KOPT-K1 (cell line): Measurements from ENCODE around the gene ATG2B.

Source experiments
- H3K27ac ChIP-seq: fragments of 200-600 bp; sonication (generic); 2 replicates; pipeline ENCODE4 v1.5.1; 2016; ENCODE audit warnings: antibody characterized with exemption, mild to moderate bottlenecking, low read depth, low read length; ENCODE audit not compliant: poor library complexity, severe bottlenecking
- H3K36me3 ChIP-seq: fragments of 200-600 bp; sonication (generic); 2 replicates; pipeline ENCODE4 v1.5.1; 2017; ENCODE audit warnings: antibody characterized with exemption, mild to moderate bottlenecking, low read length, moderate library complexity; ENCODE audit not compliant: insufficient read depth
- H3K9me3 ChIP-seq: fragments of 200-600 bp; sonication (generic); 2 replicates; pipeline ENCODE4 v1.5.1; 2017; ENCODE audit warnings: antibody characterized with exemption, low read length, mild to moderate bottlenecking; ENCODE audit not compliant: insufficient read depth, poor library complexity, severe bottlenecking

Gene ATG2B

DNA sequence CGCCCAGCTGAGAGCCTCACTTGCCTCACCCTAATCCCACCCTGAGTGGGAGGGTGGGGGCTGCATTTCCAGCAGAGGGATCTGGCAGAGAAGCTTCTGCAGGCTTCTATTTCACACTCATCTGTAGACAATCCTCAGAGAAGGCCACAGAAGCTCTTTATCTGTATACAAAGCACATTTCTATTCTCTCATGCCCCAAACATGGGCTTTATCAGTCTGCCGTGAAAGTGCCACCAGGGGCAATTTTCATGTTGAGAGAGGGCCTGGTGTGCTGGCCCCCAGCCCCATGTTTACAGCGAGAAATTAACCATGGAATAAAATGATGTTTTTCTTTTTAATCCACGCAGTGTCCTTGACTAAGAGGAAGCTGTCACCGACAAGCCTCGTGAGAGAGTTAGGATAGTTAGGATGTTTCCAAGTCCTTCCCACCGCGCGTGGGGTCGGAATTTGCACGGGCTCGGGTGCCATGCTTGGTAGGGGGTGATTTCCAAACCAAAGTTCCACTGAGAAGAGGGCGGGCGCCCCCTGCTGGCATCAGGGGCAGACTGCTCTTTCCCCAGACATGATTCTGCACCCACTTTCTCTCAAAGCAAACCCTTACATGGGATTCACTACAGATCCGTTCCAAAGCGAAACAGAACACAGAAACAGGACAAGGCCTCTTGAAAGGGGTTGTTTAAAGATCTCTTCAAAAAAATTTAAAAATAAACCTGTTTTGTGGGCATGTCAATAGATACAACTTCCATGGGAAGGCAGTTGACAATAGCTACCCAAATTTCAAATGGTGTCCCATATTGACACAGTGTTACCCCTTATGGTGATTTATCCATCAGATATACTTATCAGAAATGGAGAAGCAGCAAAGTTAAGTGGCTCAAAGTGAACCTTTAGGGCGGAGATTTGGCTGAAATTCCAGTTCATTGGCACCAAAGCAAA lies 87.7 kb downstream of the ATG2B start:
- no peak overlapping the region for H3K27ac ChIP-seq
- no peaks in the 10 kb centered on the region for H3K36me3 ChIP-seq
- peaks cover 12% of the 10 kb centered on the region for H3K9me3 ChIP-seq

DNA sequence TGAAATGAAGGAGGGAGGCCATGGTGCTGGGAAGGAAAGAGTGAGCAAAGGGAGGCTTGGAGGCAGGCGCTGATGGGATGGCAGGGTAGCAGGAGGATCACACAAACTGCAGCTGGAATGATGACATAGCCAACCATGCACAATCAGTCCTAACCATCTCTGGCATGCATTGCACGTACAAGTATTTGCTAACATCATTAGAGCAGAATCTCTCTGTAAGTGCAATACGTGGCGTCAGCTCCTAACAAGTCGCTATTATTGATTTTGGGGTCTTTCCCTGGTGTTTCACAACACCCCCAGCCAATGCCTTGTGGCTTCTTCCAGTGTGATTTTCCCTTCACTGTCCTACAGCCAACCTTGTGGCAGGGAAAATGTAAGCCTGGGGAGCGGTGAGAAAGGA lies 88.6 kb downstream of the ATG2B start:
- Histone ChIP-seq H3K27ac (no peak overlapping the region), H3K36me3 (no peaks in the 10 kb centered on the region), H3K9me3 (peaks cover 12% of the 10 kb centered on the region)

DNA sequence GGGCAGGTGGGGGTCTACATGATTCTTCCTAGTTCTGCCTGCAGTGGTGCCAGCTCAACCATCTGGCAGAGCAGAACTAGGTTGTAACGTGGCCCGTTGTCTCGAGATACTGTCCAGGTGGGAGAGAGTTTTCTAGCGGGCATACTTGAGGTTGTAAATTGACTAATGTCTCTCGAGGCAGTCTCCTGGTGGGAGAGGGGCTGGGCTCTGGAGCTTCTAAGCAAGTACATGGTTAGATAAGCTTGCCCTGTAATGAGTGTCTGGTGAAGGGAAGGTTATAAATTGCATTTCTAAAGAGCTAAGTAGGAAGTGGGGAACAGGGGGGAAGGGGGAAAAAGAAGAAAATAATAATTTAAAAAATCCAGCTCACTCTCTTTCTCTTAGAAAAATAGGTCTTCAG lies 89.0 kb downstream of the ATG2B start:
- Histone ChIP-seq H3K36me3 (no peaks in the 10 kb centered on the region), H3K9me3 (peaks cover 12% of the 10 kb centered on the region), H3K27ac (no peak overlapping the region)

- H3K27ac ChIP-seq: no peak overlapping the region
Measured at GRCh38 chr14:96273629-96274028, 89.5 kb downstream of the ATG2B start.

GRCh38 chr14:96272777-96273473 lies 90.2 kb downstream of the ATG2B start:
- Histone ChIP-seq H3K9me3 (peaks cover 4% of the 10 kb centered on the region), H3K27ac (no peak overlapping the region), H3K36me3 (no peaks in the 10 kb centered on the region)

More at GRCh38 chr14:96273629-96274028, 89.5 kb downstream of the ATG2B start:
- Histone ChIP-seq H3K9me3 (peaks cover 11% of the 10 kb centered on the region), H3K36me3 (no peaks in the 10 kb centered on the region)

DNA sequence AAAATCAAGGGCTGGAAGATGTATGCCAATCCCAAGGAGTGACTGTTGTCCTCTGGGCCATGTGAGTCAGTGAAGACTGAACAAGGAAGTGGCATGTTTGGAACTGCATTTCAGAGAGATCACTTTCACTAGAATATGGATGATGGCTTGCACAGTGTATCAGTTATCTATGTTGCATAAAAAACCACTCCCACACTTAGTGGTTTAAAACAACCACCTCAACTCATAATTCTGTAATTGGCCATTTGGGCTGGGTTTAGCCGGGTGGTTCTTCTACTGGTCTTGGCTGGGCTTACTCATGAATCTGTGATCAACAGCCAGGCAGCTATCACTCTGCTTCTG lies 91.7 kb downstream of the ATG2B start:
- H3K9me3 ChIP-seq: no peaks in the 10 kb centered on the region
- no peak overlapping the region for H3K27ac ChIP-seq
- no peaks in the 10 kb centered on the region for H3K36me3 ChIP-seq

- H3K36me3 ChIP-seq: no peaks in the 10 kb centered on the region
- no peaks in the 10 kb centered on the region for H3K9me3 ChIP-seq
- H3K27ac ChIP-seq: no peak overlapping the region
Measured at GRCh38 chr14:96270565-96271420, 92.3 kb downstream of the ATG2B start.

DNA sequence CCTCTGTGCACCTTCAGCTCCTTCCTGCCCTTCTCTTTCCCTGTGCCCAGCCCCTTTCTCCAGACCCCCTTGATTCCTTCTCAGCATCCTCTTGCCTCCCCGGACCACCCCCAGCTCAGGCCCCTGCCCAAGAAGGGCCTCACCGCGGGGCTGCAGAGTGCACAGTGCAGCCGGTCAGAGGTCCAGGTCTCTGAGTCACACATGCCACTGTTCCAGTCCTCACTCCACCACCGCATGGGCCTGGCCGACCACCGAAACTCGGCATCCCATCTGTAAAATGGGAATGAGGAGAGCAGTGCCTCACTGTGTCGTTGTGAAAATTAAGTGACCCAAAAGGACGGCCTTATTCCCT lies 93.8 kb downstream of the ATG2B start:
- Histone ChIP-seq H3K9me3 (no peaks in the 10 kb centered on the region), H3K36me3 (no peaks in the 10 kb centered on the region), H3K27ac (no peak overlapping the region)

DNA sequence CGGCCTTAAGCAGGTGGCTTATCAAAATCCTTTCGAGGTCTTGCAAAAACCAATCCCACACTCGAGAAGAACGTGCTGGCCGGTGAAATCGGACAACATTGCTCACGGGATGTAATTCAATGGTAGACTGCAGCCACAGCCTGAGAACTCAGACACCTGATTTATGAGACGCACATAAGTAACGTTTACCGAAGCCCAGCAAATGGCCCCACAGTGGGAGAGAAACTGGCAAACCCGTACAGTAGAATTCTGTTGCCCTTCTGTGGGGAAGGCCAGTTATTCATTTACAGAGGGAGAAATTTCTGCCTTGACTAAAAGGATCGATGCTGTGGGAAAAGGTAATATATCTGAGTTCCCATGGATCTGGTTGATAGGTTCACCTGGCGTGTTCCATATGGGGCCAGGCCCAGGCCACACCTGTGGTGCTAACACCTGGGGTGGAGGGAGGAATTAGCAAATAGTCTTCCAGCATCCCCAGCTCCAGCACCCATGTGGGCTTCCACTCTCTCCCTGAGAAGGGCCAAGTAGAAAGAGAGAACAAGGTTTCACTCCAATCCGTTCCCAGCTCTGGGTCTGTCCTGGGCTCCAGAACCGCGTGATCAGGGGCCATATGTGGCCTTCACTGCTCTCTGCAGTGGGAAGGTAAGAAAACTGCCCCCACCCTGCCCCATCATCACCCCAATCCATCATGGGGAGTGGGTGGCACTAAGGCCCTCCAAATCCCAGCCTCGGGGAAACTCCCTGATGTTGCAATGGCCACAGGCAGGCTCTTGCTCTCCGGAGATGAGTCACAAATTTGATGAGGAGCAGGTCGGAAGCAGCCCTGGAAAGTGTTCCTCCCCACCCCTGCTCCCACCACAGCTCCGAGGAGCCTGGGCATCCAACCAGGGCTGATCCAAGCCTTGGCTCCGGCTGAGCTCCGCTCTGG lies 94.4 kb downstream of the ATG2B start:
- Histone ChIP-seq H3K9me3 (no peaks in the 10 kb centered on the region), H3K27ac (no peak overlapping the region), H3K36me3 (no peaks in the 10 kb centered on the region)

DNA sequence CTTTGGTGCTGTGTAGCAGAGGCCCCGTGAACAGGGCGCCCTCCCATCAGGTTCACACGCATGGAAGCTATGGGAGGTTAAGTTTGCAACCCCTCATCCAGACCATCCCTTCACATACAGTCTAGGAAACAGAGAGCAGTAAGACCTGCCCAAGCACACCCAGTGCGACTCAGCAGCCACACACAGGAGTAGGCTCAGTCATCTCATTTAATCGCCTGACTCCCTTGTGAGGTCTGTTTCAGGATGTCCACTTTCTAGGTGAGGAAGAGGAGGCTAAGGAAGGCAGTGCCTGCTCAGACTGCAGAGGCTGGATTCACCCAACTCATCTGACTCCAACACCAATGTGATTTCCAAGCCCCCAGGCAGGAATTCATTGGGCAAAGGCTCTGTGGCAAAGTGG lies 95.2 kb downstream of the ATG2B start:
- no peaks in the 10 kb centered on the region for H3K36me3 ChIP-seq
- no peaks in the 10 kb centered on the region for H3K9me3 ChIP-seq
- H3K27ac ChIP-seq: no peak overlapping the region

DNA sequence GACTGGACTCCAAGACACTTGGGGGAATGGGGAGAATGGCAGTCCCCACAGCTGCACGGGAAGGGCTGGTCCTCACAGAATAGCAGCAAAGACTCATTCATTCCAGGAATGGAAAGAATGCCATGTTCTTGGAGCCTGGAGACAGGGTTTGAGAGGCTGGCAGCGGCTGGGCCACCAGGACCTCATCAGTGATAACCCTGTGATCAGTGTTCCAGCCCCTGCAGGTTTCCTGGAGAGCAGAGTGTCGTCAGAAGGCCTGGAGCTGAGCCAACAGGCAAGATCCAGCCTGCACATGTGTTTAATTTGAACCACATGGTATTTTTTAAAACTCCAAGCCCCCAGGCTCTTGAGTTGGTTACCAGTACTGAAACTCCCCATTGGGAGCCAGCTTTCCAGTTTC lies 95.8 kb downstream of the ATG2B start:
- Histone ChIP-seq H3K9me3 (no peaks in the 10 kb centered on the region), H3K27ac (no peak overlapping the region), H3K36me3 (no peaks in the 10 kb centered on the region)

GRCh38 chr14:96265383-96266095 lies 97.6 kb downstream of the ATG2B start:
- no peak overlapping the region for H3K27ac ChIP-seq
- no peaks in the 10 kb centered on the region for H3K36me3 ChIP-seq
- H3K9me3 ChIP-seq: peaks cover 7% of the 10 kb centered on the region

GRCh38 chr14:96264853-96265252 lies 98.3 kb downstream of the ATG2B start:
- H3K36me3 ChIP-seq: no peaks in the 10 kb centered on the region
- peaks cover 12% of the 10 kb centered on the region for H3K9me3 ChIP-seq
- H3K27ac ChIP-seq: no peak overlapping the region

DNA sequence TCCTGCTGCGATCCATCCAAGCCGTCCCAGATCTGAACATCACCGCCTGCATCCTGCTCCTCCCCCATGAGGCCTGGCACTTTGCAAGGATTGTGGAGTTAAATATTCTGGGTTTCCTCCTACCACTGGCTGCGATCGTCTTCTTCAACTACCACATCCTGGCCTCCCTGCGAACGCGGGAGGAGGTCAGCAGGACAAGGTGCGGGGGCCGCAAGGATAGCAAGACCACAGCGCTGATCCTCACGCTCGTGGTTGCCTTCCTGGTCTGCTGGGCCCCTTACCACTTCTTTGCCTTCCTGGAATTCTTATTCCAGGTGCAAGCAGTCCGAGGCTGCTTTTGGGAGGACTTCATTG lies 99.0 kb downstream of the ATG2B start:
- H3K27ac ChIP-seq: no peak overlapping the region
- peaks cover 18% of the 10 kb centered on the region for H3K9me3 ChIP-seq
- H3K36me3 ChIP-seq: no peaks in the 10 kb centered on the region
